Measurements from ENCODE around the gene QSOX1.

- TF ChIP-seq TAF1 (IDR thresholded peaks at IDR 0.05; ENCODE audit: low read depth, low read length) = no peak
- no peak for TF ChIP-seq POLR2AphosphoS5 (IDR thresholded peaks at IDR 0.05; ENCODE audit: low read depth, low read length)
These were observed 11.1 kb downstream of the QSOX1 start for GRCh38 chr1:180165509-180166435.
